Stimulated activated naive CD8-positive, alpha-beta T cell treated with anti-CD3 and anti-CD28 coated beads, Interleukin-15, amount 100 ng/mL, for 72 hours (primary cell): ENCODE data around the gene BHLHE41.

ENCODE experiments used
- ATAC-seq: fragments of 150-1000 bp; cut with Tn5 transposase; 2 replicates; pipeline ENCODE4 v1.10.0; 2021; ENCODE audit warnings: mild to moderate bottlenecking, moderate library complexity
- DNase-seq, 2 donors: peaks; one replicate each; pipeline ENCODE4 v3.0.0; 2021 to 2022
- H3K27ac Mint-ChIP-seq, 2 donors: one replicate each; pipeline ENCODE4 v1.8.0; 2022; ENCODE audit warnings: mild to moderate bottlenecking in 2 of 2, mixed read lengths in 2 of 2, moderate library complexity in 2 of 2
- H3K27me3 Mint-ChIP-seq: one replicate; pipeline ENCODE4 v1.8.0; 2022; ENCODE audit warnings: mixed read lengths
- H3K4me1 Mint-ChIP-seq: one replicate; pipeline ENCODE4 v1.8.0; 2022; ENCODE audit warnings: mild to moderate bottlenecking, mixed read lengths
- H3K4me3 Mint-ChIP-seq, 2 donors: one replicate each; pipeline ENCODE4 v1.8.0; 2022; ENCODE audit warnings: mild to moderate bottlenecking in 2 of 2, mixed read lengths in 2 of 2, moderate library complexity in 1 of 2
- H3K9me3 Mint-ChIP-seq, 2 donors: one replicate each; pipeline ENCODE4 v1.8.0; 2022; ENCODE audit warnings: mixed read lengths in 2 of 2

The BHLHE41 gene

DNA sequence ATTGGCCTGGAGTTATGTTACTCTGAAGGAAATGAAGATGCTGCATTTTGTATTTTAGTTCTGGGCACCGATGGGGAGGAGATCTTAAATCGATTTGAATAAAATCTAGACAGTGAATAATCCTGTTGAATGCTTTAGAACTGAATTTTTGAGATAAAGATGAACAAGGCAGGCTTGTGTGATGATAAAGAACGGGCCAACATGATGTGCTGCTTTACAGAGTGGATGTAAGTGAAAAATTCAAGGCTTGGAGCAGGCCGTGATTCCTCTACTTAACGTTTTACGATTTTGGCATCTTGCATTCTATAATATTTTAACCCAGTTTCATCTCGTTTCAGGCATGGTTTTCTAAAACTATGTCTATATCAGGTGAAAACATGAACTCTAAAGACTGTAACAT lies 23.5 kb upstream of the BHLHE41 start:
- Mint-ChIP-seq H3K4me1 (no peaks in the 10 kb centered on the region), H3K27me3 (peaks cover 17% of the 10 kb centered on the region), H3K4me3 (no peak overlapping the region), H3K9me3 (no peaks in the 10 kb centered on the region), H3K27ac (no peak overlapping the region)
- DNase-seq (no peak), ATAC-seq (no peak)

DNA sequence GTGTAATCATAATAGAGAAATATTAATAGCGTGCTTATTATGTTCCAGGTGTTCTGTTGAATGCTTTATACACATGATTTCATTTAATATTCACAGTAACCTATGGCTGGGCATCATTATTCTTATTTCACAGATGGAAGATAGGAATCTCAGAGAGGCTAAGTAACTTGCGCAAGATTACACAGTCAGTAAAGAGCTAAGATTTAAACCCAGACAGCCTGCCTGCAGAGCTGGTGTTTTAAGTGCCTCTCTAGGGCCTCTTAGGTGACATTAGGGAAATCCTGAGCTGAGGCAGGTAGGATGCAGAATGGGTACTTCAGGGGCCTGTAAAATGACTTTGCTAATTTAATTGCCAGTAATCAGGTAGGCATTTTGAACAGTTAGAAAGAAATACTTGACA lies 18.5 kb upstream of the BHLHE41 start:
- H3K4me1 Mint-ChIP-seq: no peaks in the 10 kb centered on the region
- H3K27me3 Mint-ChIP-seq: peaks cover 2% of the 10 kb centered on the region
- no peaks in the 10 kb centered on the region for H3K9me3 Mint-ChIP-seq
- H3K27ac Mint-ChIP-seq: no peak overlapping the region
- DNase-seq (no peak), ATAC-seq (no peak)
- no peak overlapping the region for H3K4me3 Mint-ChIP-seq

DNA sequence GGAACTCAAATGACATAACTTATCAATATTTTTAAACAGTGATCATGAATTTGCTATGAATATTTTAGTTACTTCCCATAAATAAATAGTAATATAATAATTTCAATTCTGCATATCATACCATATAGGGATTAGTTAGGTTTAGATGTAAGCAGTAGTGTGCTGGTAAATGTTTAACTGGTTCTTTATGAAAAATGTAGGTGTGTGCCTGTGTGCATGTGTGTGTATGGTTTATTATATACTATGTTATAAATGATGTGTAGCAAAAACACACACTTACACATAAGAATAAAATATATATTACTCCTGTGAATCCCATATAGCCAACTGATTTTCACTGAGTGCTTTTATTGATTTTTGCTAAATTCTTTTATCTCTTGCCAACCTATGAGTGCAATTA lies 14.0 kb upstream of the BHLHE41 start:
- Mint-ChIP-seq H3K9me3 (no peaks in the 10 kb centered on the region), H3K27me3 (peaks cover 16% of the 10 kb centered on the region), H3K27ac (no peak overlapping the region), H3K4me3 (no peak overlapping the region), H3K4me1 (no peaks in the 10 kb centered on the region)
- ATAC-seq: no peak
- DNase-seq: no peak

DNA sequence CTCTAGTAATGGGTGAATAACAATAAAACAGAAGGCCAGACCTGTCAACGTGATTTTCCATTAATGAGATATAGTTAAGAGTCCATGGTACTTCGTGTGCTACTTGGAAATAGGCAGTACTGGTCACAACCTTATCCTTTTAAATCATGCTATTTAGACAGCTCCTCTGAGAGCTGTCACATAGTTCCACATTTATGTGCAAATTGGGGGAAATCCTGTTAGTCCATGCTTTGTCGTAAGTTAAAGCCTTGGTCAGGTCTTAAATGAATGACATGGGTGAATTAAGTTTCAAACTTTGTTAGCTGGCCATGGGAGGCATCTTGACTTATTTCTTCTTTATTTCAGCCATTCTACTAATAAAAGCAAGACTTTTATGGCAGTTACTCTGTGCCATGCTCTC lies 11.9 kb upstream of the BHLHE41 start:
- ATAC-seq (no peak), DNase-seq (no peak)
- Mint-ChIP-seq H3K27ac (no peak overlapping the region), H3K27me3 (peaks cover 35% of the 10 kb centered on the region), H3K4me1 (no peaks in the 10 kb centered on the region), H3K9me3 (no peaks in the 10 kb centered on the region), H3K4me3 (no peak overlapping the region)

DNA sequence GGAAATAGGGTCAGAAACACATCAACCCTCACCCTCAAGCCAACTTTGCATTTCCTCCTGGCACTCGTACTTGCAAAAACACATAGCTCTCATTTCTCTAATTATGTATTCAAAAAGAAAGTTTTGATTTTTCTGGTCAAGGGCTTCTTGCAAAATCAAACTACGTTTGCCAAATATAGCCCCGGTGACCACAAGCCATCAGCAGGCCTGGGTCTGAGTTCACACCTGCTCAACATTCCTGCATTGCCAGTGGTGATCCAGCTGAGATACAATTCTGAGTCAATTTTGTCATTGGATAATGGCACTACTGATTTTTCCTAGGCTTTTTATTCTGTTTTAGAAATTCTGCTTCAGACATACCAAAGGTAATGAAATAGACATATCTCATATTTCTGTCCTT lies 10.7 kb upstream of the BHLHE41 start:
- ATAC-seq (no peak), DNase-seq (no peak)
- H3K27ac Mint-ChIP-seq: no peak overlapping the region
- H3K4me1 Mint-ChIP-seq: no peaks in the 10 kb centered on the region
- no peaks in the 10 kb centered on the region for H3K9me3 Mint-ChIP-seq
- peaks cover 46% of the 10 kb centered on the region for H3K27me3 Mint-ChIP-seq
- H3K4me3 Mint-ChIP-seq: no peak overlapping the region

DNA sequence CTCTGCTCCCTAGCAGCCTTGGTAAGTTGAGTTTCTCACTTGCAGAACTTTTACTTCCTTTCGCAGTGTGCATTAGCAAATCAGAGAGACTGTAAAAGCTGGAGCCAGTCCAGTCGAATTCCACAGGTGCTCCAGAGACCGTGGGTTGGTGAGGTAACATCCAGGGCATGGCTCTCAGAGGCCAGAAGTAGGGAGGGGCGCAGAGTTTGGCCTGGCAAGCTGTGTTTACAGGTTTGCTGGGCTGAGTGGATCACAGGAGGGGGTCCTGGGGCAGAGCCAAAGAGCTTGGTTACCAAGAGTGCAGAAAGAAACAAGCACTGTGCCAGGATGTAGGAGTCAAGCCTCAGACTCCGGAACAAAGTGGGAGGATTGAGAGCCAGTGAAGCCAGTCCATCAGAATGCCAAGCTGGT lies 10.2 kb upstream of the BHLHE41 start:
- DNase-seq (no peak), ATAC-seq (no peak)
- Mint-ChIP-seq H3K27ac (no peak overlapping the region), H3K4me1 (no peaks in the 10 kb centered on the region), H3K9me3 (no peaks in the 10 kb centered on the region), H3K27me3 (peaks cover 49% of the 10 kb centered on the region), H3K4me3 (no peak overlapping the region)

DNA sequence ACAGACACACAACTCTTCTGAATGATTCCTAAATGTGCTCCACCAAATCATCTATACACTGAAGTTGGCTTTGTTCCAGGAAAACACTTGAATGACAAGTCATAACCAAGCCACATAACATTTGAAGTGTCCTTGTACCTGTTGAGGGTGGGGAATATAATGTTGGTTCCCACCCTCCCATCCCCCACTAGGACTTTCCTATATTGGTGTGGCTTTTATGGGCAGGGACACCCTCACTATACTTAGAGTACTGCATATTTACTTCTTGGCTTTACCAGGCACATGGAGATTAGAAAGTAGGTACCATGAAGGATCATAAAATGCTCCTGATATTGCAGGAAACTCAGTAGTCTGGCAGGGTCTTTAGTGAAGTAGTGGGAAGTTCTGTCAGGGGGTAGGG lies 9.7 kb upstream of the BHLHE41 start:
- DNase-seq: no peak
- ATAC-seq: no peak
- Mint-ChIP-seq H3K4me3 (no peak overlapping the region), H3K9me3 (no peaks in the 10 kb centered on the region), H3K27ac (no peak overlapping the region), H3K4me1 (no peaks in the 10 kb centered on the region), H3K27me3 (peaks cover 54% of the 10 kb centered on the region)

DNA sequence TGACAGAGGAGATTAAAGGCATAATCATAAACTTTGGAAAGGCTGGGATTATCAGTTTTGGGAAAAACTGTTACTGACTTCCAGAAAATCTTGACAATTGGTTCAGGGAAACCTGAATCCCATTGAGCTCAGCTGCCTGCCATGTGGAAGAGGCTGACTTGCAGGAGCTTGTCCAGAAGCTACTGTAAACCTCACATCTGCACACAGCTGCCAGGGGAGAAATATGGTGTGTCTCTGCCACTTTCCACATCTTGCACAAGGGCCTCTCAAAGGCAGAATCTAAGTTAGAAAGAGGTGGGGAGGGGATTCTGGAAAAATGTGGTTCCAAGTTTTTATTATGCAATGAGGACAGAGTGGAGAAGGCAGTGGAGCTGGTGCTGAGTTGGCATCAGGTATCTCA lies 8.7 kb upstream of the BHLHE41 start:
- DNase-seq: no peak
- H3K27ac Mint-ChIP-seq: no peak overlapping the region
- H3K4me1 Mint-ChIP-seq: no peaks in the 10 kb centered on the region
- ATAC-seq: no peak
- no peak overlapping the region for H3K4me3 Mint-ChIP-seq
- H3K9me3 Mint-ChIP-seq: no peaks in the 10 kb centered on the region
- peaks cover 64% of the 10 kb centered on the region for H3K27me3 Mint-ChIP-seq

DNA sequence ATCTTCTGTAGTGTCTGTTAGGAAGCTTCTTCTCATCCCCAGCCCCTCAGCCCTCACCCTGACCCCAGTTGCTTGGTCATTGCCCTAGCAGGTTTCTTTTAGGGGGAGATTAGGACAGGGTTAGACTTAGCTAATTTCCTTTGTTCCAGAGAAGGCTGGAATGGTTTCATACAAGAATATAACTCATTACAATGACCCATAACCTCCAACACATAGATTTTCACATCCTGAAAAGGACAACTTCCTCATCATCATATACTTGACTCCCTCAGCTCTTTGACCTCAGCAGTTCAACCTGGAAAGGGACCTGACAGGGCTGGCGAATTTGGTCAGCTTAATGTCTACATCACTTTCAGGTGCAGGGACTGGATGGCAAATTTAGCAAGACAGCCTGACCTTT lies 8.0 kb upstream of the BHLHE41 start:
- no peaks in the 10 kb centered on the region for H3K9me3 Mint-ChIP-seq
- H3K4me1 Mint-ChIP-seq: no peaks in the 10 kb centered on the region
- peaks cover 70% of the 10 kb centered on the region for H3K27me3 Mint-ChIP-seq
- ATAC-seq: no peak
- no peak for DNase-seq
- no peak overlapping the region for H3K4me3 Mint-ChIP-seq
- no peak overlapping the region for H3K27ac Mint-ChIP-seq

DNA sequence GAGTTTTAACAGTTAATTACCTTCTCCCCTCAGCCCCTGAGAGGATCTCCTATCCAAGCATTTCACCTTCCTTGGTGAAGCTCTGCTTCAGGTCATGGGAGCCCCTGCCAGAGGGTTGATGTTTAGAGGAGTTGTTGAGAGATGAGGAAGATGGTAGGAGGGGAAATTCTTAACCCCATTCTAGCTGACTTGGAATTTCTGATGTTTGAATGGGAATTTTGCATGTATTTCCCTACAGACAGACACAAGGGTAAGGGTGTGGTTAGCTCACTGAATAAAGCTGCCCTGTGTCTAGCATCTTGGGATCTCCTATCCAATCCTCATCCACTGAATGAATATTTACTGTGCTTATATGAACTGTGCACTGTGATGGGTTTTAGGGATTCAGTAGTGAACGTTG lies 7.1 kb upstream of the BHLHE41 start:
- Mint-ChIP-seq H3K9me3 (no peaks in the 10 kb centered on the region), H3K27me3 (peaks cover 79% of the 10 kb centered on the region), H3K4me3 (no peak overlapping the region), H3K4me1 (no peaks in the 10 kb centered on the region), H3K27ac (no peak overlapping the region)
- ATAC-seq (no peak), DNase-seq (no peak)

DNA sequence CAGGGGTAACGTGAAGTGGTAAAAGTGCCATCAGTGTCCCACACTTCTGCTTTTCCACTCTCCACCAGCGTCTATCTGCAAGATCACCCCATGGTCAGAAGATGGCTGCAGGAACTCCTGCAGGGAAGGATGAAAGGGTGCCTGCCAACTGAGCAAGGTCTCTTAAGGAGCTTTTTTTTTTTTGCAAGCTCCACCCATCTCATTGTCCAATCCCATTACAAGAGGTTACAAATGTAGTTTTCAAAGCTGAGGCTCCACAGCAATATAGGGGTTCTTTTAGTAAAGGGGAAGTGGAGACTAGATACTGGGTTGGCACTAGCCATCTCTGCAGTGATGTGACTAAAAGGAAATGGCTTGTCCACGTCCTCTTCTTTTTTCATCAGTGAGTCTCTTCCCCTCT lies 5.9 kb upstream of the BHLHE41 start:
- no peak for DNase-seq
- Mint-ChIP-seq H3K4me3 (no peak overlapping the region), H3K27ac (no peak overlapping the region), H3K4me1 (peaks cover 4% of the 10 kb centered on the region), H3K27me3 (peaks cover 91% of the 10 kb centered on the region), H3K9me3 (no peaks in the 10 kb centered on the region)
- no peak for ATAC-seq

DNA sequence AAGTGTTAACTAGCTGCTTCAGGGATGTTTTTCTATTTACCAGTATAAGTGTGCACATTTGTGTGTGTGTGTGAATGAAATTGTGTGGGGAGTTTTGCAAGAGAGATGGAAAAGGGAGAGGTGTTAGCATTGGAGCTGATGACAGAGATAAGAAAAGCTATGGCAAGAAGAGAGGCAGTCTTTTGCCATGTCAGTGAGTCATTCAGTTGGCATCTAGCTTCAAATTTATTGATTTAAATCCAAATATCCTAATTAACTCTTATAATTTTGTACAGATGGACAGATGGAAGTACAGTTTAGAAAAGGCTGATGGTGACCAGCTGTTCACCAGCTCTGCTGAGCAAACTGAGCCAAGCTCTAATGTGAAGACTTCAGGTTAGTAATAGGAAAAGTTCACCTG lies 3.3 kb upstream of the BHLHE41 start:
- ATAC-seq (no peak), DNase-seq (no peak)
- no peaks in the 10 kb centered on the region for H3K9me3 Mint-ChIP-seq
- peaks cover 94% of the 10 kb centered on the region for H3K27me3 Mint-ChIP-seq
- H3K27ac Mint-ChIP-seq: no peak overlapping the region
- no peak overlapping the region for H3K4me3 Mint-ChIP-seq
- peaks cover 24% of the 10 kb centered on the region for H3K4me1 Mint-ChIP-seq

DNA sequence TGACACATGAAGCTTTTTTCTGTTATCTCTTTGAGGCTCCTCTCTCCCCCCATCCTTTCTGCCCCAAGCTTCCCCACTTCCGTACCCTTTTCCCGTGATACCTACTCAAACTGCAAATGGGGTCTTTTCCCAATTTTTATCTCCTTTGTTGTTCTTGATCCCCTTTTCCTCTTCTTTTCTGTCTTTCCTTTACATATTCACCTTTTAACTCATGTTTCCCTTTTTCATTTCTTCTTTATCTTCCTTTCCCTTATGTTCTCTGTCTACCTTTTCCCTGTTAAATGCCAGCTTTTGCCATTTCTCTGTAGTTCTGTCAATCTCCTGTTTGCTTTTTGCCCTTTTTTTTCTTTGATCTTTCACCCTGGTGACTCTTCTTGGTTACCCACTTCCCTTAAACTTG lies 2.6 kb upstream of the BHLHE41 start:
- H3K4me3 Mint-ChIP-seq: peak overlapping the region in 1 of 2 donors; percentile 4

DNA sequence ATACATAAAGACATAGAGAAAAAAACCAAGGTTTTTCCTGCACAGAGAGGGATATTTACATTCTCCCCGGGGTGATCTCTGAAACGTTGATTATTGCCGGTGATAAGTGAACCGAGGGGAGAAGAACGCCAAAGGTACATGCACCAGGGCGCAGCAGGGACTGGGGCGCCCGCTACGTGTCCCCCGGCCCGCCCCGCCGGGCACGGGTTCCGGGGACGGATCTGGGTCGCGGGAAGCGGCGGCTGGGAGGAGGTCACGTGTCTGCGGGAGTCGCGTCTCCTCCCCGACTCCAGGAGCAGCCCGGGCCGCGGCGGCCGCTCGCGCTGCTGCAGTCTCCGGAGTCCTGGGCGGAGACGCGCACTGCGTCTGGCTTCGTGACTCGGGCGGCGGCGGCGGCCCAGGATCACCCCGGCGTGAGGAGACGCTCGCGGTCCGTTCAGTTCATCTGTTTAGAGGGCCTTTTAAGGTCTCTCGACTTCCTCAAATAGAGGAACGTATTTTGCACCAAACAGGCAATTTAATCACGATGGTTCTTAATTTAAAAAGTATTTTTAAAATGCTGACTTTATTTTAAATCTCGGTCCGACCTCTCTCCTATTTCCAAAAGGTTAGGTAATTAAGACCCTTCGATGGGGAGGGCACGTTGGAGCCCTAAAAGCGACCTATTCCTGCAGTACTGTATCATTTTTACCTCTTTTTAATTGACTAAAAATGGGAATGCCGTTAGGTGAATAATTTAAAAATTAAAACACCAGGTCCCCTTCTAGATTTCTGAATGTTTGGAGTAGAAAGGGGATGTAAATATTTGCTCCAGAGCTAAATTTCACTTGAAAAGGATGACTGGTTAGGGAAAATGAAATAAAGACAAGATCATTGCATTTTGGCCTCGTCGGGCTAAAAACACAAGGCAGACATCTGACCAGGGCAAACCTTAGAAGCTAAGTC lies 1.8 kb upstream of the BHLHE41 start:
- Mint-ChIP-seq H3K4me3 (peak overlapping the region; percentile 87 to 93), H3K4me1 (peaks cover 36% of the 10 kb centered on the region), H3K9me3 (no peaks in the 10 kb centered on the region), H3K27ac (no peak overlapping the region), H3K27me3 (peaks cover 97% of the 10 kb centered on the region)
- peak; percentile 37 to 40 for DNase-seq
- ATAC-seq: peak; percentile 53

More for the DNA sequence above, 2.6 kb upstream of the BHLHE41 start:
- no peak overlapping the region for H3K27ac Mint-ChIP-seq
- DNase-seq (no peak), ATAC-seq (no peak)
- H3K27me3 Mint-ChIP-seq: peaks cover 94% of the 10 kb centered on the region
- peaks cover 30% of the 10 kb centered on the region for H3K4me1 Mint-ChIP-seq
- no peaks in the 10 kb centered on the region for H3K9me3 Mint-ChIP-seq

DNA sequence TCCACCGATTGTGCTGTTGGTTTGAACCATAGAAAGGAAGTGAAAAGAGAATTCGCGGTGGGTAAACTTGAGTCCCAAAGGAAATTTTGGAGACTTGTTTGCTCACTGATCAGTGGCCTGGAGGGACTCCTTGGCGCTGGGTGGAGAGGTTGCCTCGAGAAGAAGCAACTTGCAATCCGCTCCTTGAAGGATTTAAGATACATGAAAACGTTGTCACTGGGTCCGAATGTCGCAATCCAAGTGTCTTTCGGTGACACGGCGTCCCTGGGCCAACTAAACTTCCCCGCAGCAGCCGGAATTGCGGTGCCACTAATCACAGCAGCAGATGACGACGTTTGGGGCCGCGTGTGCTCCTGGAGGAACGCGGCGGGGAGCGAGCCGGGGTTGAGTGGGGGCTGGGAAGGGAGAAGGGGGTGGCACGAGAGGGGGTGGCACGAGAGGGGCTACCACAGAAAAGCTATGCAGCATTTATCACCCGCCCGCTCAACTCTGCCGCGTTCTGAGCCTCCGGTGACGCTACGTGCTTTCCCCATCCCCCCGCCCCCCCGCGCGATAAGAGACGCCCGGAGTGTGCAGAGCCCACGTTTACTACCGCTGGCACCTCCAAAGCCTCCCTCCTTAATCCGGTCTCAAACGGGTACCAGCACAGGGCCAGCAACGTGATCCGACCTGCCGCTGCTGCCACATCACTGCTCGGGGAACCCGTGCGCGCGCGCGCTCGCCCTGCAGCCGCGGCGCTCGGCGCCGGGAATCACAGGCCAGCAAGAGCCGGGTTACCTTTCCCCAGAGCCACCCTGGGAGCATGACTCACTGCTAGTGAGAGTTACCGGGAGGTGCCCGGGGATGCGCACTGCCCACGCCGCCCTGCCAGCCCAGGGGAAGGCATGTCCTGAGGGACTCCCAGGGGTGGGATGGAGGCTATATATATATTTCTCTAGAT lies 833 bp upstream of the BHLHE41 start:
- ATAC-seq (peak; percentile 47), DNase-seq (peak; percentile 30 to 36)
- peak overlapping the region; percentile 87 to 93 for H3K4me3 Mint-ChIP-seq
- no peaks in the 10 kb centered on the region for H3K9me3 Mint-ChIP-seq
- H3K4me1 Mint-ChIP-seq: peaks cover 39% of the 10 kb centered on the region
- H3K27me3 Mint-ChIP-seq: peaks cover 97% of the 10 kb centered on the region
- peak overlapping the region in 1 of 2 donors; percentile 72 for H3K27ac Mint-ChIP-seq

DNA sequence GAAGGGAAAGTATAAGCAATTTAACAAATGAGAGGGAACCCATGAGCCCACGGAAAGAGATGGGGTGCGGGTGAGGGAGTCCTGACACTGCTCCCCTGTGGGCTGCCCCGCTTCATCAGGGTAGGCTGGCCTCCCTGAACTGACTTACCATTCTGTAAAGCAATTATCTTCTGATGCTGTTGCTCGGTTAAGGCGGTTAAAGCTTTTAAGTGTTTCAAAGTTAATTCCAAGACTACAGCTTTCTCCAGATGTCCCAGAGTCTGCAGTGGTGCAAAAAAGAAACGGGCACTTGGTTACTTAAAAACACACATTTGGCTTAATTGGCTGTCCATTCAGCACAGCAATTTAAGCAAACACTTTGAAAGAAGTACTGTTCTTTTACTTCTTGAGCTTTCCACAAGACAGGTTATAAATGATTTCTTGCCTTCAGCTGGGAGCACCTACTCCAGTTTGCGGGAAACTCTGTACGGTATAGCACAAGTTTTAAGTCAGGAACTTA lies 1.3 kb downstream of the BHLHE41 start:
- H3K4me1 Mint-ChIP-seq: peaks cover 39% of the 10 kb centered on the region
- no peak for ATAC-seq

More for the DNA sequence above, 1.3 kb downstream of the BHLHE41 start:
- peak overlapping the region; percentile 73 to 81 for H3K4me3 Mint-ChIP-seq
- H3K27me3 Mint-ChIP-seq: peaks cover 97% of the 10 kb centered on the region
- no peak overlapping the region for H3K27ac Mint-ChIP-seq
- DNase-seq: no peak
- H3K9me3 Mint-ChIP-seq: no peaks in the 10 kb centered on the region
